Raji (cell line): ENCODE measurements around the gene ZNF316.

Experiments
- POLR2A ChIP-seq: IDR thresholded peaks from 2 replicates; pipeline ENCODE4 v1.6.1; 2011; ENCODE audit warnings: low read depth, low read length, control low read depth; ENCODE audit not compliant: insufficient read depth

Gene ZNF316

GRCh38 chr7:6650086-6650485, 13.0 kb downstream of the ZNF316 start:
- TF ChIP-seq POLR2A: no peak

GRCh38 chr7:6650521-6651011, 13.4 kb downstream of the ZNF316 start:
- no peak for TF ChIP-seq POLR2A

DNA sequence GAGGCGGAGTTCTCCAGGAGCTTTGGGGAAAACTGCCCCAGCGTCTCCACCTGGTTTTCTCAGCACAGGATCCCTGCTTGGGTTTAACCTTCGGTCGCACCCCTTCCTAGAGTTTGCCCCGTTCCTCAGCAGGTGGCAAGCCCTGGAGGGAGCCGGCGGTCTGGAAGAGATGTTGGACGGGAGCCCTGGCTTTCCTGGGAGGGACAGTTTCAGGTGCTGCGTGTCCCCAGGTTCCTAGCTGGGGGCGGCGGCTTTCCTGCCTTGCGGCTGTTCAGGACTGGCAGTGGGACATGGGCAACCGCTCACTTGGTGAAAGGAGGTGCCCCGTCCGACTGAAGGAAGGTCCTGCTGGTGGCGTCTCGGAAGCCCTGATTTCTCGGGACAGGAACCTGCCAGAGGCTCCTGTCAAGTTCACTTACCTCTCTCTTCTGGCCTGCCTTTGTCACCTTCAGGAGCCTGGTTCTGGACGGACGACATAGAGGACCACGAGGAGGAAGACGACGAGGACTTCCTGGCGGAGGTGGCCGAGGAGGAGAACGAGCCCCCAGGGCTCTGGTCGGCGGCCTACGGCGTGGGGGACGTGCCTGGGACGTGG, 14.8 kb downstream of the ZNF316 start:
- TF ChIP-seq POLR2A: no peak

DNA sequence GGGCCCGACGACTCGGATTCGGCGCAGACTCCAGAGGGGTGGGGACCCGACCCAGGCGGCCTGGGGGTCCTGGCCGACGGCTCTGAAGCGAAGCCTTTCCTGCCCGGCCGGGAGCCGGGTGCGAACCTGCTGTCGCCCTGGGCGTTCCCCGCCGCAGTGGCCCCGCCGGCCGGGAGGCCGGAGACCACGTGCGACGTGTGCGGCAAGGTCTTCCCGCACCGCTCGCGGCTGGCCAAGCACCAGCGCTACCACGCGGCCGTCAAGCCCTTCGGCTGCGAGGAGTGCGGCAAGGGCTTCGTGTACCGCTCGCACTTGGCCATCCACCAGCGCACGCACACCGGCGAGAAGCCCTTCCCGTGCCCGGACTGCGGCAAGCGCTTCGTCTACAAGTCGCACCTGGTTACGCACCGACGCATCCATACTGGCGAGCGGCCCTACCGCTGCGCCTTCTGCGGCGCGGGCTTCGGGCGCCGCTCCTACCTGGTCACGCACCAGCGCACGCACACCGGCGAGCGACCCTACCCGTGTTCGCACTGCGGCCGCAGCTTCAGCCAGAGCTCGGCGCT, 15.4 kb downstream of the ZNF316 start:
- no peak for TF ChIP-seq POLR2A

- no peak for TF ChIP-seq POLR2A
These were observed 16.2 kb downstream of the ZNF316 start for GRCh38 chr7:6653071-6654003.

DNA sequence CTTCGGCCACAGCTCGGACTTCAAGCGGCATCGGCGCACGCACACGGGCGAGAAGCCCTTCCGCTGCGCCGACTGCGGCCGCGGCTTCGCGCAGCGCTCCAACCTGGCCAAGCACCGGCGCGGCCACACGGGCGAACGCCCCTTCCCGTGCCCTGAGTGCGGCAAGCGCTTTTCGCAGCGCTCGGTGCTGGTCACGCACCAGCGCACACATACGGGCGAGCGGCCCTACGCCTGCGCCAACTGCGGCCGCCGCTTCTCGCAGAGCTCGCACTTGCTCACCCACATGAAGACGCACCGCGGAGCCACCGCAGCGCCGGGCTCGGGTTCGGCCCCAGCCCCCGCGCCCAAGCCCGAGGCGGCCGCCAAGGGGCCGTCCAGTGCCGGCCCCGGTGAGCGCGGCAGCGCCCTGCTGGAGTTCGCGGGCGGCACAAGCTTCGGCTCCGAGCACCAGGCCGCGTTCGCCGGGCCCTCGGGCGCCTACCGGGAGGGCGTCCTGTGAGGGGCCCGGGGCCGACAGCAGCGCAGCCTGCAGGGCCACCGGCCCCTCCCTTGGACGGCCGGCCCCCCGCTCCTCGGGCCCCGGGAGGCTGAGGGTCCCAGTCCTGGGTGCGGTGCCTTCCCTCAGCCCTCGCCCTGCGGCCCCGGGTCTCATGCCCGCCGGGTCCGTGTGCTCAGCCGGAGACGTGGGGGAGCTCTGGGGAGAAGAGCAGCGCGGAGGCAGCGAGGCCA, 17.2 kb downstream of the ZNF316 start:
- TF ChIP-seq POLR2A: no peak

DNA sequence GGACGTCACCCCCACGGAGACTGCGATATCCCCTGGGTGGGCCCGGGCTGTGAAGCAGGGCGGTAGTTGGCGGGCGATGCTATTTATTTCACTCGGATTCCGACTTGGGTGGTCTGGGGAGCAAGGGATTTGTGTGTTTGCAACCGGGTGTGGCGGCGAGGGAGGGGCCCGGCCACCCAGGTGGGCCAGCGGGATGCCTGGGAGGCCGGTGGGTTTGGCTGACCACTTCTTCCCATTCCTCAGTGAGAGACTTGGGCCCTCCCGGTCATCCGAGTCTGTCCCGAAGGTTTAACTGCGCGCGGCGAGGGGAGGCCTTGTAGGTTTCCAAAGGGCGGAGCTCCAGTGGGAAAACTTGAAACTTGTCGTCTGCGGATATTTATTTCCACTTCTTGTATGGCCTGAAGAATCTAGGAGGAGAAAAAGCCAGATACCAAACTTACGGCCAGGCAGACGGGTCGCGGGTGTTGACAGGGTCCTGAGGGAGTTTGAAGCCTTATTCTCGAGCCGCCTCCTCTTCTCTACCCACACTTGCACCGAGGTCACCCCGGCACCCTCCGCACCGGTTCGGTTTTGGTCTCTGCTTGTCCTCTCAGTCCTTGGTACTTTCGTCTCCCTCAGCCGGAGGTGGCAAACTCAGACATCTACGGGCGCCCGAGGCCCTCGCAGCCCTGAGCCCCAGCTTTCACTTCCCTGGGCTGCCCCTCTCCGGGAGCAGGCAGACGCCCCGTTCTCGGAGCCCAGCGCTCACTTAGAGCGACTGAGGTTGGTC, 17.9 kb downstream of the ZNF316 start:
- no peak for TF ChIP-seq POLR2A

- no peak for TF ChIP-seq POLR2A
These were observed 18.7 kb downstream of the ZNF316 start for GRCh38 chr7:6655636-6656385.

- no peak for TF ChIP-seq POLR2A
These were observed 19.3 kb downstream of the ZNF316 start for GRCh38 chr7:6656413-6656812.

- TF ChIP-seq POLR2A: no peak
These were observed 21.7 kb downstream of the ZNF316 start for GRCh38 chr7:6658618-6659345.

- no peak for TF ChIP-seq POLR2A
These were observed 38.8 kb downstream of the ZNF316 start for GRCh38 chr7:6675807-6676405.

DNA sequence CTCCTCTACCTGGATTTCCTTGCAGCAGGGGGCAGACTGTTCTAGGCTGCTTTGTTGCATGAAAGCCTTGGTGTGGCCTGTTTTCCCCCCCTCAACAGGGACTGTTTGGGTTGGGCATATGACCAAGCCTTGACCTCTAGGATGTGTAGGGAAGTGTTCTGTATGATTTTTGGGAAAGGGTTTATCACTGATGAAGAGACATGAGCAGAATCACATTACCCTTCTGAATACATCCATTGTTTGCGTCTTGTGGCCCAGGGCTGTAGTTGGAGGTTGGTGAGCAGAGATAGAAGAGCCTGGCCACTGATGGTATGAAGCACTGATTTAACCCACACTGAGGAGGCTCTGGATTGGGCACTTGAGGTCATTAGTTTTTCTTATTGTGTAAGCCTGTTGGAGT, 43.0 kb downstream of the ZNF316 start:
- TF ChIP-seq POLR2A: no peak

DNA sequence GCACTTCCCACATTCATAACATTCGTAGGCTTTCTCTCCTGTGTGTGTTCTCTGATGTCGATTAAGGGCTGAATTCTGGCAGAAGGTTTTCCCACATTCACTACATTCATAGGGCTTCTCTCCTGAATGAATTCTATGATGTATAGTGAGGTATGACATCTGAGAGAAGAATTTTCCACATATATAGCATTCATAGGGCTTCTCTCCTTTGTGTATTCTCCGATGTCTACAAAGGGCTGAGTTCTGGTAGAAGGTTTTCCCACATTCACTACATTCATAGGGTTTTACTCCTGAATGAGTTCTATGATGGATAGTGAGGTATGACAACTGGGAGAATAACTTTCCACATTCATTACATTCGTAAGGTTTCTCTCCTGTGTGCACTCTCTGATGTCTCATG, 54.0 kb downstream of the ZNF316 start:
- no peak for TF ChIP-seq POLR2A
